Retinal pigment epithelial cell (primary cell): ENCODE measurements around the gene LHPP.

Experiments
- DNase-seq: peaks from one replicate; pipeline ENCODE4 v3.0.0-alpha.2; 2010; ENCODE audit warnings: low read depth
- H3K4me3 ChIP-seq: 2 replicates; pipeline ENCODE4 v1.5.1; 2011; ENCODE audit warnings: mild to moderate bottlenecking, low read length, control low read depth, moderate library complexity
- CTCF ChIP-seq: conservative IDR thresholded peaks from 2 replicates; pipeline ENCODE4 v1.5.1; 2011; ENCODE audit warnings: low read depth, low read length, control low read depth, inconsistent platforms

LHPP gene

GRCh38 chr10:124520558-124521428, 59.2 kb downstream of the LHPP start:
- TF ChIP-seq CTCF: no peak
- DNase-seq: no peak
- H3K4me3 ChIP-seq: no peak overlapping the region

GRCh38 chr10:124521429-124521871, 59.8 kb downstream of the LHPP start:
- TF ChIP-seq CTCF: no peak
- H3K4me3 ChIP-seq: no peak overlapping the region
- DNase-seq: no peak

- TF ChIP-seq CTCF: no peak
- H3K4me3 ChIP-seq: no peak overlapping the region
- DNase-seq: no peak
These were observed 60.7 kb downstream of the LHPP start for GRCh38 chr10:124522131-124522932.

- H3K4me3 ChIP-seq: no peak overlapping the region
- no peak for TF ChIP-seq CTCF
- DNase-seq: no peak
These were observed 61.6 kb downstream of the LHPP start for GRCh38 chr10:124522933-124523871.

- H3K4me3 ChIP-seq: no peak overlapping the region
- no peak for TF ChIP-seq CTCF
- no peak for DNase-seq
These were observed 62.3 kb downstream of the LHPP start for GRCh38 chr10:124523901-124524300.

GRCh38 chr10:124524991-124525653, 63.5 kb downstream of the LHPP start:
- H3K4me3 ChIP-seq: no peak overlapping the region
- DNase-seq: no peak
- no peak for TF ChIP-seq CTCF
